AG09309 (cell line): ENCODE data around the gene NRG3.

Experiments used
- DNase-seq: peaks from one replicate; pipeline ENCODE4 v3.0.0-alpha.2; 2010; ENCODE audit warnings: low read depth
- H3K4me3 ChIP-seq: 2 replicates; pipeline ENCODE4 v1.5.1; 2011; ENCODE audit warnings: mild to moderate bottlenecking, low read depth, low read length, moderate library complexity; ENCODE audit not compliant: control insufficient read depth
- CTCF ChIP-seq: IDR thresholded peaks from 2 replicates; pipeline ENCODE4 v1.5.1; 2011; ENCODE audit warnings: mild to moderate bottlenecking, low read depth, low read length, inconsistent platforms; ENCODE audit not compliant: insufficient read depth, control insufficient read depth; ENCODE audit errors: missing control alignments

Gene NRG3

GRCh38 chr10:81848931-81849330 is 26.1 kb upstream of the NRG3 start:
- no peak for DNase-seq
- no peak for TF ChIP-seq CTCF
- no peak overlapping the region for H3K4me3 ChIP-seq

GRCh38 chr10:81862596-81862995 is 12.4 kb upstream of the NRG3 start:
- TF ChIP-seq CTCF, result no peak
- H3K4me3 ChIP-seq, result no peak overlapping the region
- no peak for DNase-seq

GRCh38 chr10:81863771-81864170 is 11.2 kb upstream of the NRG3 start:
- no peak for TF ChIP-seq CTCF
- DNase-seq, result no peak
- no peak overlapping the region for H3K4me3 ChIP-seq

GRCh38 chr10:81865581-81865980 is 9.4 kb upstream of the NRG3 start:
- no peak overlapping the region for H3K4me3 ChIP-seq
- no peak for TF ChIP-seq CTCF
- no peak for DNase-seq

- no peak for DNase-seq
- TF ChIP-seq CTCF, result no peak
- H3K4me3 ChIP-seq, result no peak overlapping the region
Observed at GRCh38 chr10:81866753-81867152, 8.2 kb upstream of the NRG3 start.

- no peak for TF ChIP-seq CTCF
- no peak overlapping the region for H3K4me3 ChIP-seq
- DNase-seq, result no peak
Observed at GRCh38 chr10:81870472-81870871, 4.5 kb upstream of the NRG3 start.

- DNase-seq, result no peak
- no peak overlapping the region for H3K4me3 ChIP-seq
- TF ChIP-seq CTCF, result no peak
Observed at GRCh38 chr10:81871558-81871957, 3.4 kb upstream of the NRG3 start.
